Activated T-cell treated with anti-CD3 and anti-CD28 coated beads, Interleukin-2, amount 50 U/mL, for 4 hours (primary cell): Measurements from ENCODE around the gene TRMU. TPM values are rescaled to one million over a fixed set of nuclear protein-coding genes. Genes with fewer than 3 reads are reported as not detected.

Source experiments
- ATAC-seq, 2 donors: fragments of 200-7000 bp; cut with Tn5 transposase; one replicate each; pipeline ENCODE4 v1.10.0; 2021
- DNase-seq: peaks from one replicate; pipeline ENCODE4 v3.0.0-alpha.2; 2020
- H3K27me3 Mint-ChIP-seq: one replicate; pipeline ENCODE4 v1.8.0; 2021; ENCODE audit warnings: low read depth, mixed read lengths
- H3K36me3 Mint-ChIP-seq: one replicate; pipeline ENCODE4 v1.8.0; 2022; ENCODE audit warnings: mixed read lengths; ENCODE audit not compliant: insufficient read depth
- H3K4me1 Mint-ChIP-seq: one replicate; pipeline ENCODE4 v1.8.0; 2021; ENCODE audit warnings: low read depth, mixed read lengths
- H3K4me3 Mint-ChIP-seq: one replicate; pipeline ENCODE4 v1.8.0; 2021; ENCODE audit warnings: mild to moderate bottlenecking, moderate library complexity, mixed read lengths
- H3K9me3 Mint-ChIP-seq: one replicate; pipeline ENCODE4 v1.8.0; 2021; ENCODE audit warnings: mixed read lengths
- total RNA-seq, 3 donors: library from RNA; stranded (reverse); gene quantifications; one replicate each; pipeline ENCODE4 v1.2.1, GENCODE V29; 2021

Gene TRMU
- total RNA-seq, 3 donors from 2014 or later, result 62.5 to 69.0 (median 66.6) TPM

DNA sequence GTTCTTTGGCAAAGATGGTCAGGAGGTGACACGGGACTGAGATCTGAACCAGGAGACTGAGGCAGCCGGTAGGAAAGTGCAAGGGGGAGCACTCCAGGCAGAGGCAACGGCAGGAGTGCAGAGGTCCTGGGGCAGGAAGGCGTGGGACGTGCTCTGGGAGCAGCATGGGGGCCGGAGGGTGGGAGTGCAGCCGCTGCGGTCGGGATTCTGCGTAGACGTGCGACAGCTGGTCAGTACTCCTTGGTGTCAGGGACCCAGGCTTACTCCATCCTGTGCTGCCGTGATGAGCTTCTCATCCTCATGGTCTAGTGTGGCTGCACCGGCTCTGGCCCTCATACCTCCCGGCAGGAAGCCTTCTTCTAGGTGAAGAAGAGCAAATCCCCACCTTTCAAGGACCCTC lies 16.9 kb upstream of the TRMU start:
- DNase-seq, result no peak
- no peaks in the 10 kb centered on the region for H3K4me1 Mint-ChIP-seq
- no peak for ATAC-seq
- H3K9me3 Mint-ChIP-seq, result no peaks in the 10 kb centered on the region
- no peak overlapping the region for H3K4me3 Mint-ChIP-seq
- no peaks in the 10 kb centered on the region for H3K27me3 Mint-ChIP-seq
- H3K36me3 Mint-ChIP-seq, result no peaks in the 10 kb centered on the region

GRCh38 chr22:46319319-46319718 lies 16.2 kb upstream of the TRMU start:
- H3K4me1 Mint-ChIP-seq, result no peaks in the 10 kb centered on the region
- no peaks in the 10 kb centered on the region for H3K36me3 Mint-ChIP-seq
- H3K27me3 Mint-ChIP-seq, result no peaks in the 10 kb centered on the region
- H3K9me3 Mint-ChIP-seq, result no peaks in the 10 kb centered on the region
- ATAC-seq (no peak), DNase-seq (no peak)
- H3K4me3 Mint-ChIP-seq, result no peak overlapping the region

DNA sequence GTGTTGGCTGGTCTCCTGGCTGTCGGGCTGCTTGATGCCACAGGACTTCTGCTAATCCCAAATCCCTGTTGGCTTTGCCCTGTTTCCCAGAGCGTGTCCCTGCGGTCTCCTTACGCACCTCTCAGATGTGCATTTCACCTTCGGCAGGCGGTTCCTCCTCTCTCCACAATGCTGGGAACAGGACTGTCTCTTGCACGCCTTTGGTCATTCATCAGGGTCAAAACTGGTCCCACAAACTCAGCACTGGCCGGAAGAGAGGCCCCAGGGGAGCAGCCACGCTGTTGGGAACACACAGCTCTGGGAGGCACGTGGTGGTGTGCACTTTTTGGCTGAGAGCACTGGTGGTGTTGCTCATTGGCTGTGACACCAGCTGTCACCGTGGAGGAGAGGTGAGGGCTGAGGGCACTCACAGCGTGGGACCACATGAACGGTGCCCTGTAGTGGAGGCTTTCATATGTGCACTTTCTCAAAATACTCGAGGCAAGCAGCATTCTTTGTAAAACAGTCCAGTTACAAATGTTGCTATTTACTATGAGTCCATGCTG lies 15.3 kb upstream of the TRMU start:
- DNase-seq (no peak), ATAC-seq (no peak)
- Mint-ChIP-seq H3K9me3 (no peaks in the 10 kb centered on the region), H3K4me1 (no peaks in the 10 kb centered on the region), H3K27me3 (no peaks in the 10 kb centered on the region), H3K36me3 (no peaks in the 10 kb centered on the region), H3K4me3 (no peak overlapping the region)

GRCh38 chr22:46320716-46321386 lies 14.7 kb upstream of the TRMU start:
- ATAC-seq (no peak), DNase-seq (no peak)
- Mint-ChIP-seq H3K4me3 (no peak overlapping the region), H3K27me3 (no peaks in the 10 kb centered on the region), H3K9me3 (no peaks in the 10 kb centered on the region), H3K4me1 (no peaks in the 10 kb centered on the region), H3K36me3 (no peaks in the 10 kb centered on the region)

GRCh38 chr22:46322711-46323110 lies 12.8 kb upstream of the TRMU start:
- no peaks in the 10 kb centered on the region for H3K4me1 Mint-ChIP-seq
- H3K4me3 Mint-ChIP-seq, result no peak overlapping the region
- H3K27me3 Mint-ChIP-seq, result no peaks in the 10 kb centered on the region
- H3K9me3 Mint-ChIP-seq, result no peaks in the 10 kb centered on the region
- H3K36me3 Mint-ChIP-seq, result no peaks in the 10 kb centered on the region
- ATAC-seq (no peak), DNase-seq (no peak)

- Mint-ChIP-seq H3K27me3 (no peaks in the 10 kb centered on the region), H3K4me1 (no peaks in the 10 kb centered on the region), H3K4me3 (no peak overlapping the region), H3K36me3 (no peaks in the 10 kb centered on the region), H3K9me3 (no peaks in the 10 kb centered on the region)
- ATAC-seq (no peak), DNase-seq (no peak)
Observed at GRCh38 chr22:46323162-46323561, 12.4 kb upstream of the TRMU start.

- no peaks in the 10 kb centered on the region for H3K36me3 Mint-ChIP-seq
- DNase-seq, result no peak
- no peaks in the 10 kb centered on the region for H3K9me3 Mint-ChIP-seq
- no peaks in the 10 kb centered on the region for H3K27me3 Mint-ChIP-seq
- ATAC-seq, result no peak
- no peaks in the 10 kb centered on the region for H3K4me1 Mint-ChIP-seq
- H3K4me3 Mint-ChIP-seq, result no peak overlapping the region
Observed at GRCh38 chr22:46326066-46326680, 9.3 kb upstream of the TRMU start.

DNA sequence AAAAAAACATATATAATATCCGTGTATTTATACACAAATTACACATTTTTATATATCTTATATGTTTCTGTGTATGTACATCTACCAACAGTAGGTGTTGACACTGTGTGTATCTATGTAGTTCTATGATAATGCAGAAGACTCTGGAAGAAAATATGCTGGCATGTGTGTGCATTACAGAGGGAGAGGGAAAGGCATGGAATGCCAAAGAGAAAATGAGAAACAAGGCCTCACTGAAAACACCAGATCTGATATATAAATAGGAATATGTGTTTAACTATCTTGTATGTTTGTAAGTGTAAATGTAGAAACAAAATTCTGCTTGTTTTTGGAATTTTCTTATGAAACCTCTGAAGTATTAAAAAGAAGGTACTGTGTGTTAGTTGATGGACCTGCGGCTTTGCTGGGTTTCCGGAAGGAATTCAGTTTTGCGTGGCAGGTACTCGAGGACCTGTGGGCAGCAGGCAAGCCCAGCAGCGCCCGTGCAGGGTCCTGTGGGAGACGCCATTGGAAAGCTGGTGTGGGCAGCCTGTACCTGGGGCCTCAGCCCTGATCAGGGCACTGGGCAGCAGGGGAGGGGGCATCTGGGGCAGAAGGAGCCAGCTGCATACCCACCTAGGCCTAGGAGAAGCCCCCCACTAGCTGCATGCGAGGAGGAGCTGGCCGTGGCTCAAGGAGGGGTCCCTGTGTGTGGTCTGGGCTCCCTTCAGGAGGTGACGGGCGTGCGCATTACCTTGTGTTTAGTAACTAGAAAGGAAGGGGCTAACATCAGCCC lies 7.6 kb upstream of the TRMU start:
- no peak for DNase-seq
- Mint-ChIP-seq H3K4me3 (no peak overlapping the region), H3K27me3 (no peaks in the 10 kb centered on the region), H3K9me3 (no peaks in the 10 kb centered on the region), H3K4me1 (no peaks in the 10 kb centered on the region), H3K36me3 (no peaks in the 10 kb centered on the region)
- ATAC-seq, result no peak

DNA sequence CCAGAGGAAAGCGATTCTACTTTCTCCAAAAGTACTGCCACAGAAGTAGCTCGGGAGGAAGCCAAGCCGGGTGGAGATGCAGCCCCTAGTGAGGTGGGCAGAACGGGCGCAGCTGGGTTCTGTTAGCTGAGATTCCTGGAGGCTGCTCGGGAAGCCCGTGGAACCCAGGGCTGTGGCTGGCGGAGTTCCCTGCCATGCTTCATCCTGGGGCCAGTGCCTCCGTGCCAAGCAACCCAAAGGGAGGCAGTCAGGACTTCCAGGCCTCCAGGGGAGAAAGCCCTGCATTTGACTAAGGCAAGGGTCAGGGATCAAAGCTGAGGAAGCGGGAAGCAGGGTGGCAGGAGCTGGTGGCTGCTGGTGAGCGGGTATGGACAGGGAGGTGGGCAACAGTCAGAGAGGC lies 6.7 kb upstream of the TRMU start:
- DNase-seq (no peak), ATAC-seq (no peak)
- no peak overlapping the region for H3K4me3 Mint-ChIP-seq
- no peaks in the 10 kb centered on the region for H3K27me3 Mint-ChIP-seq
- no peaks in the 10 kb centered on the region for H3K9me3 Mint-ChIP-seq
- no peaks in the 10 kb centered on the region for H3K36me3 Mint-ChIP-seq
- no peaks in the 10 kb centered on the region for H3K4me1 Mint-ChIP-seq

GRCh38 chr22:46329616-46330015 lies 5.9 kb upstream of the TRMU start:
- no peaks in the 10 kb centered on the region for H3K36me3 Mint-ChIP-seq
- ATAC-seq, result no peak
- H3K4me3 Mint-ChIP-seq, result no peak overlapping the region
- peaks cover 3% of the 10 kb centered on the region for H3K4me1 Mint-ChIP-seq
- no peak for DNase-seq
- H3K27me3 Mint-ChIP-seq, result no peaks in the 10 kb centered on the region
- no peaks in the 10 kb centered on the region for H3K9me3 Mint-ChIP-seq

GRCh38 chr22:46330426-46330825 lies 5.1 kb upstream of the TRMU start:
- Mint-ChIP-seq H3K9me3 (no peaks in the 10 kb centered on the region), H3K27me3 (no peaks in the 10 kb centered on the region), H3K4me3 (no peak overlapping the region), H3K4me1 (peaks cover 7% of the 10 kb centered on the region), H3K36me3 (no peaks in the 10 kb centered on the region)
- ATAC-seq (no peak), DNase-seq (no peak)

DNA sequence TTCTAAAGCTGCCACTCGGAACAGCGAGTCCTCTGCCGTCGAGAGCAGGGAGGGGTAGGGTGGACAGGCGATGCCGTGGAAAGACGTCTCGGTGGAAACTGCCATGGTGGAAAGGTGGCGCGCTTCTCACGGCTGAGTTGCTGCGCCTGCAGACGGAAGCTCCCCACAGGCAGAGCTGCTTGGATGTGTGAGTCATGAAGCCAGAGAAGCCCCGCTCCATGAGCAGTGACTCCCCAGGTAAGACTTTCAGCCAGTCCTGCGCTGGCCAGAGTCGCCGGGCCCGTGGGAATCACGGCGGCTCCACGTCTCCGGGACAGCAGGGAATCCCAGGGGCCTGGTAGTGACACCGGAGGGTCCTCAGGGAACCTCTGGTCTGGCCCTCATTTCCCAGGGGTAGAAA lies 4.0 kb upstream of the TRMU start:
- Mint-ChIP-seq H3K27me3 (no peaks in the 10 kb centered on the region), H3K4me3 (no peak overlapping the region), H3K9me3 (no peaks in the 10 kb centered on the region), H3K36me3 (peaks cover 3% of the 10 kb centered on the region), H3K4me1 (peaks cover 10% of the 10 kb centered on the region)
- DNase-seq, result no peak
- no peak for ATAC-seq

- DNase-seq (no peak), ATAC-seq (peak; percentile 19 to 20)
- no peaks in the 10 kb centered on the region for H3K27me3 Mint-ChIP-seq
- peak overlapping the region; percentile 99 for H3K4me3 Mint-ChIP-seq
- peaks cover 32% of the 10 kb centered on the region for H3K36me3 Mint-ChIP-seq
- peaks cover 38% of the 10 kb centered on the region for H3K4me1 Mint-ChIP-seq
- no peaks in the 10 kb centered on the region for H3K9me3 Mint-ChIP-seq
Observed at GRCh38 chr22:46336119-46337078, 885 bp downstream of the TRMU start.

DNA sequence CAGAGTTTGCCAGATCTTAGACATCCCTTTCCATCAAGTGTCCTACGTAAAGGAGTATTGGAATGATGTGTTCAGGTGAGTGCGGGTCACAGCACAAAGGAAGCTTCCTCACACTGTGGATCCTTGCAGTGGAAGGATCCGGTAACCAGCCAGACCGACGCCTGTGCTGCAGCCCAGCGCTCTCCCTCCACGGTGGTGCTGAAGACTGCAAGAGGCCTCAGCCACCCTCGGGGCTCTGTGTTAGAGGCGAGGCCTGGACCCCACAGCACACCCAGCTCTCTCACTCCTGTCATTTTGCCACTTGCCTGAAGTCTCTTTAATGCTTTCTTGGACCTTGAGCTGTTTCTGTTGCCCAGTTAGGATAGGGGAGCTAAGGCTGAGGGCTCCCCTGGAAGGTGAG lies 2.4 kb downstream of the TRMU start:
- Mint-ChIP-seq H3K27me3 (no peaks in the 10 kb centered on the region), H3K36me3 (peaks cover 41% of the 10 kb centered on the region), H3K9me3 (no peaks in the 10 kb centered on the region), H3K4me1 (peaks cover 40% of the 10 kb centered on the region), H3K4me3 (peak overlapping the region; percentile 22)
- ATAC-seq (no peak), DNase-seq (no peak)
